NCI-H2107 treated with DMSO at 0.1 percent for 48 hours (cell line): ENCODE measurements around the gene ELP4.

Experiments used
- DNase-seq: peaks from one replicate; lab custom pipeline; 2025; ENCODE audit not compliant: unreplicated experiment; lab: John Stamatoyannopoulos, UW

ELP4 gene

GRCh38 chr11:31798057-31798553, 288.5 kb downstream of the ELP4 start:
- DNase-seq: no peak

DNA sequence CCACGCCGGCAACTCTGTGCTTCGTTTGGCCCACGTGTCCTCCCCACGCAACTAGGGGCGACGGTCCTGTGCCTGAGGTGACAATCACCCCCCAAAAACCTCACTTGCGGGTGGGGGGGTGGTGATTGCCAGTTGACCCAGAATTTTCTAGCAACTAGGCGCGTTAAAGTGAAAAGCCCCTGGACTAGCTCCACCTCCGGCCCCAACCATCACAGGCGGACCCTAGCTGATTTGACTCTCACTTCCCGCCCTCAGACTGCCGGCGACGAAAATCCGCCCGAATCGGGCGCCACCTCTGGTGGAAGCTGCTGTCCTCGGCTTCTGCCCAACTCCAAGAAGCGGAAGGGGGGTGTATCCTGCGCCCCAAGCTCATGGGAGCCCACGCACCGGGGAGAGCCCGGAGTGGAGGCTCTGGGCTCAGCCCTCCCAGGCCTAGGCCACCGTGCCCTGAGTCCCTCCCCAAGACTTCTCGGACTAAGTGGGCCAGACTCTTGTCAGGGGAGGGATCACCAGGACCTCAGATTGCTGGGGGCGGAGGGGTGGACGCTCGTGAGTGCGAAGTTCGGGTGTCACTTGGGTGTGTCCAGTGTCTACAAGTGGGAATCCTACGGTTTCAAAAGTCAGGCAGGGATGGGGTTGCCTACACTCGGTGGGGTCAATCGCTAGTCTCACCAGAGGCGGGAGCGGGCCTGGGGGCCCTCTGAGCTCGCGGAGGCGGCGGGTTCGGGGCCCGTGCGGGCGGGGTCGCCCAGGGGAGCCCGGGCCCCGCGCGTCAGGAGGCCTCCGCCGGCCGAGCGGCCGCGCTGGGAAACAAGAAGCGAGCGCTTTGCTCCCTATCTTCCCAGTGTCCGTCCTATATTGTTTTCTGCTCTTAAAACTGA, 289.2 kb downstream of the ELP4 start:
- no peak for DNase-seq

GRCh38 chr11:31799435-31800397, 290.1 kb downstream of the ELP4 start:
- DNase-seq: no peak

- DNase-seq: no peak
Observed at GRCh38 chr11:31800398-31801265, 291.1 kb downstream of the ELP4 start.

DNA sequence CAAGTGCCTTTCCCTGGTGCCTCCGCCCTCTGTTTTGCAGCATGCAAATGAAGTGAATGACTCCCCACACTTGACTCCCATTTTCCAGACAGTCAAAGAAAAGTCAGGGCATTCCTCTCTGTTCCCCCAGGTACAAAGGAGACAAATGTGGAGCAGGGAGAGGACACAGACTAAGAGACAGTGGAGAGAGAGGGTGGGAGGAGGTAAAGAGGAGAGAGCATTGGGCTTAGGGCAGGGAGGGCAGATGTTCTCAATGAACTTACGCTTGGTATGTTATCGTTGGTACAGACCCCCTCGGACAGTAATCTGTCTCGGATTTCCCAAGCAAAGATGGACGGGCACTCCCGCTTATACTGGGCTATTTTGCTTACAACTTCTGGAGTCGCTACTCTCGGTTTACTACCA, 291.7 kb downstream of the ELP4 start:
- no peak for DNase-seq

GRCh38 chr11:31802000-31802551, 292.5 kb downstream of the ELP4 start:
- DNase-seq: no peak

DNA sequence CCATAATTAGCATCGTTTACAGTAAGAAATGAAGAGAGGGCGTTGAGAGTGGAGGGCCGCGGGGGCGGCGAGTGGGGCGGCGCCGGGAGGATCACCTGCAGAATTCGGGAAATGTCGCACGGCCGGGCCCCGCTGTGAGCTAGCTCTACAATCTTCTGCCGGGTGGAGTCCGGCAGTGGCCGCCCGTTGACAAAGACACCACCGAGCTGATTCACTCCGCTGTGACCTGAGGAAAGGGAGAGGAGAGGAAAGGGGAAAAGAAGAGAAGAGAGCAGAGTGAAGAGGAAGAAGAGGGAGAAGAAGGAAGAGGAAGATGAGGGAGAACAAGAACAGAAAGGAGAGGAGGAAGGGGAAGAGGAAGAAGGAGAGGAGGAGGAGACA, 293.0 kb downstream of the ELP4 start:
- no peak for DNase-seq

- no peak for DNase-seq
Observed at GRCh38 chr11:31802990-31803812, 293.6 kb downstream of the ELP4 start.

GRCh38 chr11:31803813-31804311, 294.3 kb downstream of the ELP4 start:
- DNase-seq: no peak

DNA sequence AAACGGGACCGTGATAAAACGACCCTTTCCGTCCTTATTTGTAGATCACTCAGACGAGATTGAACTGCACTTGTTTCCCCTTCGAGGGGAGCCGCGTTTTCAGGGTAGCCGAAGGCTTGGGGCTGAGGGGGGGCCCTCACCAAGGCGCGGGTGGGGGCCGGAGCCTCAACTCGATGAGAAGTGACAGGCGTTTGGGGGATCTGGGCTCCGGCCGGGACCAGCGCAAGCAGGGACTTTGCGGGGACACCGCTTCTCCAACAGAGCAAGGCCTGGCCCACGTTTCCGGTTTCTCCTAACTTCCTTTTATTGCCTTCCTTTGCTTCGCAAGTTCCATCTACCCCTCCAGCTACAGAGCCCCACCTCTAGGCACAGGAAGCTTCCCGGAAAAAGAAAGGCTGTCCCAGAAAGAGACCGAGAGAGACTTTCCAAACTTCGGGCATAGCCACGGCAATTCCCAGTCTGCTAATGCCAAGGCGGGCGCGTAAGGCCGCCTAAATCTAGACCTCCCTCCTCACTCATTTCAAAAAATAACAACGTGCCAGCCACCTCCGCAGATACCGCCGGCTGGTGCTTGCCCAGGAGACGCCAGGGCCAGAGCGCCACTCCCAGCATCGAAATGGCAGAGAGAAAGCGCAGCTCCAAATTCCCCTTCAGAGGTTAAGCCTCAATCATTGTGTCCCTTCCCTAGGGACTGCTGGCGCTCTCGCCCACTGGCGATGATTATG, 294.9 kb downstream of the ELP4 start:
- DNase-seq: no peak

- DNase-seq: no peak
Observed at GRCh38 chr11:31805037-31805628, 295.6 kb downstream of the ELP4 start.

DNA sequence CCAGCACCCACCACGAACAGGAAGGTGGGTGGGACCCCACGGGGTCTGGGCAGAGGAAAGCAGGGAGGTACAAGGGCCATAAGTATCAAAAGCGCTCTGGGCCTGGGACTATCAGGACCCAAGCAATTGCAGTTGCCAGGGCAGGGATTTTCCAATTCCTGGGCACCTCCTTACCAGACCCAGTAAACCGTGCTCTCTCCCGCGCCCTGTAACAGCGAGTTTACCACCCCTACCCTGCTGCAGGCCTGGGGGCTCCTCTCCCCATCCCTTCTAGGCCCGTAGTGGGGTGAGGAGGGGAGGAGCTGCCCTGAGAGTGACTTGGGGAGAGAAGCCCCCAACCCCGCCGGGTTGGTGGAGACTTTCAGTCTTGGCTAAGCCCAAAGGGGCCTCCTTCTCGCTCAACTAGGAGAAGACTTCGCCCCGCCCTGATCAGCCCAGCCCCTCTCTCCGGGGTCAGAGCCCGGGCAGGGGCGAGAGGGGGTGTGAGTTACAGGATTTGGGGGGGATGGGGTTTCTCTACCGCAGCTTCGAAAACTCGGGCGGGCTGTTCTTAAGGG, 296.1 kb downstream of the ELP4 start:
- no peak for DNase-seq

- DNase-seq: no peak
Observed at GRCh38 chr11:31806186-31806927, 296.8 kb downstream of the ELP4 start.

- DNase-seq: no peak
Observed at GRCh38 chr11:31806928-31807798, 297.6 kb downstream of the ELP4 start.

- no peak for DNase-seq
Observed at GRCh38 chr11:31807799-31808667, 298.5 kb downstream of the ELP4 start.
